Measurements from ENCODE around the gene TBCD.
"Not testable (repeated sequence)": the region's sequence is repeated elsewhere in the genome, so short reads cannot be mapped to it uniquely, and the experiment has no call there.

The TBCD gene

DNA sequence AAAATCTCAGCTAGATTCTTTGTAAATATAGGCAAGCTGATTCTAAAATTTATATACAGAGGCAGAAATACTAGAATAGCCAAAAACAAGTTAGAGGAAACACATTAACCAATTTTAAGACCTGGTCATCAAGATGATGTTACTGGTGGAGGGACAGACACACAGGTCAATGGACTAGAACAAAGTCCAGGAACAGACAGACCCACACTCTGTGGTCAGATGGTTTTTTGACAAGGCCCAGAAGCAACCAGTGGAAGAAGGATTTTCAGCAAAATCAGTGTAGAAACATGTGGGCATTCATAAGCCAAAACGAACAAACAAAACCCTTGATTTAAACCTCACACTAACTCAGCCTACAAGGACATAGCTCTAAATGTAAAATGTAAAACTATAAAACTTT lies 227.9 kb downstream of the TBCD start:
- DNase-seq = no peak

DNA sequence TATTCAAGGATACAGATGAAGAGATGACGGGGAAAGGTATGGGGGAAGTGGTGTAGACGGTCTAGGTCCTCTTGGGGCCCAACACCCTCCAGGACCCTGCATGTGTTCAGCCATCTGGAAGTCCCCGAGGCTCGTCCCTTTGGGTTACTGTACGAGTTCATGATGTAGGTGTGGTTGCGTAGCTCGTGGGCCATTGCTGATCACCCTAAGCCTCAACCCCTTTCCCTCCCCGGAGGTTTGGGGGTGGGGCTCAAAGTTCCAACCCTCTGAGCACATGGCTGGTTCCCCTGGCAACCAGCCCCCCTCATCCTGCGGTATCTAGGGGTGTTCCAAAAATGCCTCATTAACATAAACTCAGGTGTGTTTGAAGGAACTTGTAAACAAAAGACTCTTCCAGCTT lies 228.8 kb downstream of the TBCD start:
- DNase-seq = no peak

DNA sequence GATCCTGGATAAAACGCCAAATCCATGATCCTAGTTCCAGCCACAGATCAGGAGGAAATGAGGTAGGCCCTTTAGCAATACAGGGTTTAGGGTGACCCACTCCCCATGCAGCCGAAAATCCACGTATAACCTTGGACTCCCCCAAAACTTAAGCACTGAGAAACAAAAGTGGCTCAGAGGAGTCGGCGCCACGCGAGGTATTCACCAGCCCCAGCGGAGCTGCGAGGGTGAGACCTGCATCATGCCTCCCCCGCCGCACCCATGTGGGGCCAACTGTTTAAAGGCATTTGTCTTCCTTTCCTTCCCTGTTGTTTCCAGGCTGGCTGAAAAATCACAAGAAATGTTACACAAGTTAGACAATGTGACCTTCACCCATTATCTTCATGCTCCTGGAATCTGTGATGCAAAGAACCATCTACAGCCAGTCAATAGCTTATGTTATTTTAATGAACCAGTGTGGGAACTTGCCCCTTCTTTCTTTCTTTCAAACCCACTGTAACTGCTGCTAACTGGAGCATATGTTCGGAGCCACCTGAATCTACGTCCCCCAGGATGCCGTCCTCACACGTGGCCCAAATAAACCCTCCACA lies 229.4 kb downstream of the TBCD start:
- no peak for DNase-seq

DNA sequence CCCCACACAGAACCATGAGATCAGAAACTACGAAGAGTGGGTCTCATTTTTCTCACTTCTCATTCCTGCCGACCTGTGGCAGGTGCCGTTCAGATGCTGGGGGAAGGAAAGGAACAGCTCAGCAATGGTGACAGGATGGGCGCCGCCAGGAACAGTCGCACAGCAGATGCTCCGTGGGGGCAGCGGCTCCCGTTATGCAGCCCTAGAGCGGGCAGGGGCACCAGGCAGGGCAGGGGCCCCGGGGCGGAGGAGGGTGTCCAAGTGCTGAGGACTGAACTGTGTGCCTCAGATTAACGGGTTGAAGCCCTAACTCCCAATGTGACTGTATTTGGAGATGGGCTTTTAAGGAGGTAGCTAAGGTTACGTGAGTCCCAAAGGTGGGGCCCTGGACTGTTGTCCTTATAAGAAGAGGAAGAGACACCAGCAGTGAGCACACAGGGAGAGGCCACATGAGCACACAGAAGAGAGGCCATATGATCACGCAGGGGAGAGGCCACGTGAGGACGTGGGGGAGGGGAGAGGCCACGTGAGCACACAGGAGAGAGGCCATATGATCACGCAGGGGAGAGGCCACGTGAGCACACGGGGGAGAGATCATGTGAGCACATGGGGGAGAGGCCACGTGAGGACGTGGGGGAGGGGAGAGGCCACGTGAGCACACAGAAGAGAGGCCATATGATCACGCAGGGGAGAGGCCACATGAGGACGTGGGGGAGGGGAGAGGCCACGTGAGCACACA lies 231.8 kb downstream of the TBCD start:
- no peak for DNase-seq

DNA sequence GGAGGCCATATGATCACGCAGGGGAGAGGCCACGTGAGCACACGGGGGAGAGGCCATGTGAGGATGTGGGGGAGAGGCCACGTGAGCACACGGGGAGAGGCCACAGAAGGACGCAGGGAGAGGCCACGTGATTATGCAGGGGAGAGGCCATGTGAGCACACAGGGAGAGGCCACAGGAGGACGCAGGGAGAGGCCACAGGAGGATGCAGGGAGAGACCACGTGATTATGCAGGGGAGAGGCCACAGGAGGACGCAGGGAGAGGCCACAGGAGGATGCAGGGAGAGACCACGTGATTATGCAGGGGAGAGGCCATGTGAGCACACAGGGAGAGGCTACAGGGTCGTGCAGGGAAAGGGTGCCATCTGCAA lies 232.4 kb downstream of the TBCD start:
- DNase-seq = not testable (repeated sequence)

DNA sequence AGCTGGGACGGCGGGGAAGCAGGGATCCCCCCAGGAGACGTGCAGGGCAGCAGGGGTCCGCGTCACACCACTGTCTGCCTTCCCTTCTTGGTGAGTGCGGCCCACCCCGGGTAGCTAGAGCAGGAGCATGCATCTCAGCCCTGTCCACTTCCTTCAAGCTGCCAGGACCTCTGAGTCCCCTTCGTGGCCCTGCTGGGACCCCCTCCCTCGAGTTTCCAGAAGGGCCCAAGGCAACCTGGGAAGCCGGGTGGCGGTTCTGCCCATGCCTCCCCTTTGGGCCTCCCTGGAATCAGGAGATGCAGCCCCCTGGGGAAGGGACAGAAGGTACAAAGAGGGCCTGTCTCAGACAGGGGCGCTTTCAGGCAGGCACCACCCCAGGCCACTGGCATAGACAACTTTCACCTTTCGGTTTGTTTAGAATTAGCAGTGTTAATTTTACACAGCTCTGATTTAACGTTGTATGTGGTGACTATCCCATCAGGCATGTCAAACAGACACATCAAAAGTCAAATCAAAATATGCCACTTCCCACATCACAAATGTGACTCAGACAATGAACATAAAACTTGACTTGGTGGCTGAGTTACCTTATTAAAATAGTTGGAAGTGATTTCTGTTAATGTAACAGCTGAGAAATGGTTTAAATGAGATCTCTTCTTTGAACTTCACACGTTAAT lies 233.0 kb downstream of the TBCD start:
- DNase-seq = no peak

DNA sequence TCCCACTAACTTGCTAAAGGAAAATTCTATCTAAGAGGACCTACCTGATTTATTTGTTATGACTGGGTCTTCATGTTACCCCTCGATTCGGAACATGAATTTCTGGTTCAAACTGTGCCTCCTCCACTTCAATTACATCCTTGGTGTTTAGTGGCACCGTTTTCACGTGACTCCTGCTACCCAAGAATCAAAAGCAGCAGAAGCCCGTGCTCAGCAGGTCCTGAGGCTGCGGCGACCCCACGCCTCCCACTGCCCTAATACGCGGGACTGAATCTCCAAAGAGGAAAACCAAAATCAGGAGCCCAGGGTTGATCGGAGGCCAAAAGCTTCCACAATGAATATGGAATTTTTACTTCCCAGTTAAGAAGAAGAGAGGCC lies 233.6 kb downstream of the TBCD start:
- no peak for DNase-seq

DNA sequence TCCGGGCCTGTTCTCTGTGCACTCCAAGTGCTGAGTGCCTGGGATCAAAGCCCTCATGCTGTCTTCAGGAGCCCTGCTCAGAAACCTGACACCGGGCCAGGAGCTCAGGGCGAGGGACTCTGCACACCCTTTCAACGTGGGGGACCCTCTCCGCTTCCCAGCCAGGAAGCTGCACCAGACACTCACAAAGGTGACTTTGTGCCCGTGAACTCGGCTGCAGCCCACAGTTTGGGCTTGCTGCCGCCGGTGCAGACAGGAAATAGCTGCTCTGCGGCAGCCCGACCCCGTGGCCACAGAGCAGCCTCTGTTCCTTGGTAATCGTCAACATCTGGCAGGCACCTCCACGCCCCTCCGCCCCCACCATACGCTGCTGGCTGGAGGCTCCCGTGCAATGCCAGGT lies 234.1 kb downstream of the TBCD start:
- DNase-seq = peak; percentile 59

DNA sequence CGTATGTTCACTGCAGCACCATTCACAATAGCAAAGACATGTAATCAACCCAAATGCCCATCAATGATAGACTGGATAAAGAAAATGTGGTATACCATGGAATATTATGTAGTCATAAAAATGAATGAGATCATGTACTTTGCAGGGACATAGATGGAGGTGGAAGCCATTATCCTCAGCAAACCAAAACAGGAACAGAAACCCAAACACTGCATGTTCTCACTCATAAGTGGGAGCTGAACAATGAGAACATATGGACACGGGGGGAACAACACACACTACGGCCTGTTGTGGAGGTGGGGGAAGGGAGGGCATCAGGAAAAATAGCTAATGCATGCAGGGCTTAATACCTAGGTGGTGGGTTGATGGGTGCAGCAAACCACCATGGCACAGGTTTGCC lies 237.2 kb downstream of the TBCD start:
- DNase-seq = not testable (repeated sequence)

DNA sequence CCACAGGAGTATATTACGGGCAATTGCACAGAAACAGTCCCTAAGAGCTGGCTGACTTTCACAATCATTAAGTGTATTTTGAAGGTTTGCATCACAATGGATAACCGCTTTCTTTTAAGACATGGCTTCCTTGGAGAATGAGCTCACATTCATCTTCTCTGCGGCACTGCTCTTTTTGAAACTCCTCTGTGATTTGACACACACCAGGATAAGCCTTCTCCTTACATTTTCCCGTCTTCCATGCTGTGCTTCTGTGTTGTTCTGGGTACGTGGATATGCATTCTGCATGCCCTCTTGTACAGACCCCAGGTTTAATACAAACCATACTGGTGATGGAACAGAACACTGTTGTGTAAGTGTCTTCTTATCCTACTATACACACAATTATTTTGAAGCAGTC lies 238.0 kb downstream of the TBCD start:
- DNase-seq = no peak

DNA sequence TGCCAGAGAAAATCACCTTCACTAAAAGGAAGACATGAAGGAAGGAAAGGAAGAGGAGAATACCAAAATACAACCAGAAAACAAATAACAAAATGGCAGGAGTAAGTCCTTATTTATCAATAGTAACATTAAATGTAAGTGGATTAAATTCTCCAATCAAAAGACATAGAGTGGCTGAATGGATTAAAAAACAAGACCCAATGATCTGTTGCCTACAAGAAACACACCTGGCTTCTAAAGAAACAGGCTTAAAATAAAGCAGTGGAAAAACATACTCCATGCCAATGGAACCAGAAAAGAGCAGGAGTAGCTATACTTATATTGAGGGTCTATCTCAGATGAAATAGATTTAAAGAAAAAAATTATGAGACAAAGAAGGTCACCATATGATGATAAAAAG lies 241.1 kb downstream of the TBCD start:
- no peak for DNase-seq
